Trophoblast cell (in vitro differentiated cells and primary cell): ENCODE results near the gene ATP5PB.

Experiments used
- DNase-seq, 2 donors: peaks; one replicate each; pipeline ENCODE4 v3.0.0-alpha.2; 2016
- H2AFZ ChIP-seq: 2 replicates; pipeline ENCODE4 v1.6.1; 2013; ENCODE audit warnings: low read length, moderate library complexity, mild to moderate bottlenecking; ENCODE audit not compliant: insufficient read depth, poor library complexity
- H2AK5ac ChIP-seq: 2 replicates; pipeline ENCODE4 v1.6.1; 2013; ENCODE audit warnings: mild to moderate bottlenecking, low read length
- H2BK120ac ChIP-seq: 2 replicates; pipeline ENCODE4 v1.6.1; 2013; ENCODE audit warnings: low read length, mild to moderate bottlenecking, moderate library complexity; ENCODE audit not compliant: insufficient read depth, poor library complexity
- H2BK12ac ChIP-seq: 2 replicates; pipeline ENCODE4 v1.6.1; 2013; ENCODE audit warnings: mild to moderate bottlenecking, low read length, moderate library complexity
- H2BK5ac ChIP-seq: 2 replicates; pipeline ENCODE4 v1.6.1; 2013; ENCODE audit warnings: low read length, low read depth, moderate library complexity, mild to moderate bottlenecking; ENCODE audit not compliant: poor library complexity
- H3K14ac ChIP-seq: 2 replicates; pipeline ENCODE4 v1.6.1; 2013; ENCODE audit warnings: mild to moderate bottlenecking, low read length
- H3K18ac ChIP-seq: 2 replicates; pipeline ENCODE4 v1.6.1; 2013; ENCODE audit warnings: mild to moderate bottlenecking, low read length
- H3K23ac ChIP-seq: 2 replicates; pipeline ENCODE4 v1.6.1; 2013; ENCODE audit warnings: low read length
- H3K27ac ChIP-seq: 2 replicates; pipeline ENCODE4 v1.5.1; 2013; ENCODE audit warnings: low read depth, mild to moderate bottlenecking, inconsistent platforms, low read length, moderate library complexity
- H3K27me3 ChIP-seq: 2 replicates; pipeline ENCODE4 v1.6.1; 2013; ENCODE audit warnings: inconsistent platforms, mild to moderate bottlenecking, low read length, moderate library complexity; ENCODE audit not compliant: insufficient read depth
- H3K36me3 ChIP-seq, 2 experiments: 1 replicate in 1 of 2; 2 replicates in 1 of 2; pipeline ENCODE4 v1.6.1; 2013; ENCODE audit warnings: low read length in 2 of 2, mild to moderate bottlenecking in 2 of 2, moderate library complexity in 1 of 2; ENCODE audit not compliant: insufficient read depth in 2 of 2, control insufficient read depth in 1 of 2
- H3K4ac ChIP-seq: 2 replicates; pipeline ENCODE4 v1.6.1; 2013; ENCODE audit warnings: low read depth, mild to moderate bottlenecking, low read length, moderate library complexity
- H3K4me1 ChIP-seq, 2 experiments: 1 replicate in 1 of 2; 2 replicates in 1 of 2; pipeline ENCODE4 v1.6.1; 2013; ENCODE audit warnings: low read length in 2 of 2, mild to moderate bottlenecking in 2 of 2, moderate library complexity in 1 of 2; ENCODE audit not compliant: insufficient read depth in 2 of 2, control insufficient read depth in 1 of 2
- H3K4me2 ChIP-seq: 2 replicates; pipeline ENCODE4 v1.6.1; 2013; ENCODE audit warnings: inconsistent platforms, mild to moderate bottlenecking, low read length, moderate library complexity
- H3K4me3 ChIP-seq: 2 replicates; pipeline ENCODE4 v1.5.1; 2013; ENCODE audit warnings: mild to moderate bottlenecking, low read depth, low read length, inconsistent platforms
- H3K79me1 ChIP-seq: one replicate; pipeline ENCODE4 v1.6.1; 2013; ENCODE audit warnings: low read length
- H3K79me2 ChIP-seq: 2 replicates; pipeline ENCODE4 v1.6.1; 2013; ENCODE audit warnings: low read length, mild to moderate bottlenecking; ENCODE audit not compliant: control insufficient read depth, insufficient read depth, poor library complexity
- H3K9ac ChIP-seq: 2 replicates; pipeline ENCODE4 v1.6.1; 2013; ENCODE audit warnings: mild to moderate bottlenecking, low read length
- H3K9me3 ChIP-seq: 2 replicates; pipeline ENCODE4 v1.6.1; 2013; ENCODE audit warnings: low read depth, mild to moderate bottlenecking, control low read depth, inconsistent platforms, low read length; ENCODE audit not compliant: insufficient read depth
- H4K12ac ChIP-seq: 2 replicates; pipeline ENCODE4 v1.6.1; 2013; ENCODE audit warnings: low read depth, mild to moderate bottlenecking, low read length, moderate library complexity
- H4K8ac ChIP-seq: 2 replicates; pipeline ENCODE4 v1.6.1; 2013; ENCODE audit warnings: low read depth, mild to moderate bottlenecking, low read length, moderate library complexity
- H4K91ac ChIP-seq: one replicate; pipeline ENCODE4 v1.6.1; 2013; ENCODE audit warnings: low read depth, mild to moderate bottlenecking, low read length, moderate library complexity
- WGBS: extraction: QIAGEN DNeasy Blood & Tissue Kit; methylation state at CpG from one replicate; pipeline ENCODE4 v1.1.7; 2013; ENCODE audit warnings: missing lambda C conversion rate; ENCODE audit not compliant: insufficient read length, insufficient coverage; ENCODE audit errors: extremely low coverage; 5-methylcytosine and 5-hydroxymethylcytosine counted together

The ATP5PB gene

DNA sequence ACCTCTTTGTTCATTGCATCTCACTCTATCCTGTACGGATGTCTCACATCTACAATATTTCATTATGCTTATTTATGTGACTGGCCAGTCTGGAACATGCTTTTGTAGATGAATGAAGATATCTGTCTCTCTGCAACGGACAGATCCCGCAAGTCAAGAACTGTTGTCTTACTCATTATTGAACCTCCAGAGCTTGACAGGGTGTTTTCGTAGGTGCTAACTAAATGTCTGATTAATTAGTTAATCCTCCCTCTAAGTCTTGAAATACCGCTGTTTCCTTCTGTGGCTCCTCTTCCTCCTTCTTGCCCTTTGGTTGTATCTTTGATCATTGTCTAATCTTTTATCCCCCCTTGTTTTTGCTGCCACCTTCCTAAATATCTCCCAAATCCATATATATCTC lies 21.3 kb downstream of the ATP5PB start:
- Histone ChIP-seq H2BK5ac (no peak overlapping the region), H3K27me3 (no peaks in the 10 kb centered on the region), H3K27ac (no peak overlapping the region), H3K4me2 (no peak overlapping the region), H3K79me2 (no peaks in the 10 kb centered on the region), H3K4me3 (no peak overlapping the region), H3K9ac (no peak overlapping the region), H4K91ac (no peak overlapping the region), H4K12ac (no peak overlapping the region), H3K4ac (no peak overlapping the region), H2AFZ (no peak overlapping the region), H3K79me1 (no peaks in the 10 kb centered on the region), H3K9me3 (no peaks in the 10 kb centered on the region), H4K8ac (no peak overlapping the region), H3K36me3 (peaks cover 0 to 5% of the 10 kb centered on the region in 2 experiments), H3K23ac (no peak overlapping the region), H2AK5ac (no peak overlapping the region), H2BK120ac (no peak overlapping the region), H3K14ac (no peak overlapping the region), H3K4me1 (no peaks in the 10 kb centered on the region), H3K18ac (no peak overlapping the region), H2BK12ac (no peak overlapping the region)
- no peak for DNase-seq
- WGBS = no CpG with 5 or more reads among the region's 5 CpGs

DNA sequence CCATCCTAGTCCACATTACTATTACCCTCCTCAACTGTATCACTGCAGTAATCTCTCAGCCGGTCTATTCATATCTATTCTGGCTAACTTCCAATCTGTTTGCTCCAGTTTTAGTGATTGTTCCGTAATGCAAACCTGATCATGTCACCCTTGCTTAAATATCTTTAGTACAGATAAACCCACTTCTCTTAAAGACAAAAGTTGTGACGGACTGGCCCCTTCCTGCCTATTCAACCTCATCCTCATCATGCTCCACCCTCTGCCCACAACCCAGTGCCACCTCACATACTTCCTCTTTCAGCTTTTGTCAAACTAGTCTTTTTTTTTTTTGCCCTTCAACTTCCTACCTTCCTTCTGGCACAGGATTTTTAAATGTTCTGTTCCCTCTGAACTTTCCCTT lies 21.7 kb downstream of the ATP5PB start:
- DNase-seq = no peak
- Histone ChIP-seq H2BK5ac (no peak overlapping the region), H3K27me3 (no peaks in the 10 kb centered on the region), H3K4me3 (no peak overlapping the region), H3K79me2 (no peaks in the 10 kb centered on the region), H3K23ac (no peak overlapping the region), H4K91ac (no peak overlapping the region), H2AFZ (no peak overlapping the region), H3K4me1 (peaks cover 0 to under 1% of the 10 kb centered on the region in 2 experiments), H3K9me3 (no peaks in the 10 kb centered on the region), H2AK5ac (no peak overlapping the region), H4K8ac (no peak overlapping the region), H3K9ac (no peak overlapping the region), H3K27ac (no peak overlapping the region), H3K79me1 (no peaks in the 10 kb centered on the region), H3K4me2 (no peak overlapping the region), H3K14ac (no peak overlapping the region), H2BK120ac (no peak overlapping the region), H4K12ac (no peak overlapping the region), H3K4ac (no peak overlapping the region), H3K36me3 (peaks cover 0 to 5% of the 10 kb centered on the region in 2 experiments), H2BK12ac (no peak overlapping the region), H3K18ac (no peak overlapping the region)
- no CpG with 5 or more reads among the region's 3 CpGs for WGBS

DNA sequence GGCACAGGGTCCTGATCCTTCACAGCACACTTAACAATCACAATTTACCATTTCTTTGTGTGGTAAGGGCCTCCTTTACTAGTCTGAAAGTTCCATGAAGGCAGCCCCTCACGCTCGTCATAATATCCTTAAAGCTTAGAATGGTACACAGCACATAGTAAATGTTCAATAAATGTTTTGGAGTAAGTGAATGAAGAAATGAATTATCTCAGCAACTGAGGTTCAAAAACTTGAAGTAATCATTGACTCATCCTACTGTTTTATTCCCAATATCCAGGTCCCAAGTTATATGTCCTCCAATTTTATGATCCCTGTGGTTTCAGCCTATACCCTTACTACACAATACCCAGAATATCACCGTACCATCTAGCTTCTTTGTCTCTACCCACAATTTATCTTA lies 22.3 kb downstream of the ATP5PB start:
- Histone ChIP-seq H4K91ac (no peak overlapping the region), H4K12ac (no peak overlapping the region), H3K4me3 (no peak overlapping the region), H2BK5ac (no peak overlapping the region), H3K9me3 (no peaks in the 10 kb centered on the region), H3K14ac (no peak overlapping the region), H3K23ac (no peak overlapping the region), H2AK5ac (no peak overlapping the region), H4K8ac (no peak overlapping the region), H3K18ac (no peak overlapping the region), H3K79me1 (no peaks in the 10 kb centered on the region), H3K36me3 (peaks cover 0 to 5% of the 10 kb centered on the region in 2 experiments), H3K27ac (no peak overlapping the region), H3K4ac (no peak overlapping the region), H2BK120ac (no peak overlapping the region), H3K27me3 (no peaks in the 10 kb centered on the region), H2BK12ac (no peak overlapping the region), H3K9ac (no peak overlapping the region), H3K79me2 (no peaks in the 10 kb centered on the region), H3K4me1 (peaks cover 0 to 3% of the 10 kb centered on the region in 2 experiments), H2AFZ (no peak overlapping the region), H3K4me2 (no peak overlapping the region)
- DNase-seq = no peak
- no CpG with 5 or more reads among the region's 3 CpGs for WGBS

DNA sequence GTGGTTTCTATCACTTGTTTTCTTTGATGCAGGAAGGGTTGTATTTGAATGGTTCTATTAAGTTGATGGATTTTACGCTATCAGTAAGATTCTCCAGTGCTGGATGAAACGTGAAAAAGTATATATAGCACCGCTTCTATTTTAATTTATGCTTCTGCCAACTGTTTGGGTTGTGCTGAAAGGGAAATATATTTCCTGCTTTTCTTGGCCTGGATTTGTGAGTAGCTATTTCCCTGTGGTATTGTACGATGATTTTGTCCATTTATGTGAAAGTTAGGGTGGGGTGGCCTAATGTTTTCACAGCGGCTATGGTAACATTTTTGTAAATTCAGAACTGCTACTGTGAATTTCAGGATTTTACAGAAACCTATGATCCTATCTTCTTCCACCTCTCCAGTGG lies 24.8 kb downstream of the ATP5PB start:
- Histone ChIP-seq H3K79me1 (no peaks in the 10 kb centered on the region), H3K79me2 (no peaks in the 10 kb centered on the region), H2BK120ac (no peak overlapping the region), H3K36me3 (peaks cover 0 to 2% of the 10 kb centered on the region in 2 experiments), H3K27me3 (no peaks in the 10 kb centered on the region), H3K23ac (no peak overlapping the region), H3K4me3 (no peak overlapping the region), H2BK12ac (no peak overlapping the region), H4K91ac (no peak overlapping the region), H3K4me2 (no peak overlapping the region), H3K4me1 (peaks cover 0 to 3% of the 10 kb centered on the region in 2 experiments), H4K8ac (no peak overlapping the region), H3K9me3 (no peaks in the 10 kb centered on the region), H2AK5ac (no peak overlapping the region), H2AFZ (no peak overlapping the region), H3K4ac (no peak overlapping the region), H2BK5ac (no peak overlapping the region), H3K18ac (no peak overlapping the region), H3K14ac (no peak overlapping the region), H3K27ac (no peak overlapping the region), H3K9ac (no peak overlapping the region), H4K12ac (no peak overlapping the region)
- WGBS = no CpG with 5 or more reads among the region's 5 CpGs
- DNase-seq = no peak
